ENCODE data around the gene TMEM100.
A peak's percentile ranks its signal among the peaks of the same experiment; 100 is the strongest.

The TMEM100 gene

DNA sequence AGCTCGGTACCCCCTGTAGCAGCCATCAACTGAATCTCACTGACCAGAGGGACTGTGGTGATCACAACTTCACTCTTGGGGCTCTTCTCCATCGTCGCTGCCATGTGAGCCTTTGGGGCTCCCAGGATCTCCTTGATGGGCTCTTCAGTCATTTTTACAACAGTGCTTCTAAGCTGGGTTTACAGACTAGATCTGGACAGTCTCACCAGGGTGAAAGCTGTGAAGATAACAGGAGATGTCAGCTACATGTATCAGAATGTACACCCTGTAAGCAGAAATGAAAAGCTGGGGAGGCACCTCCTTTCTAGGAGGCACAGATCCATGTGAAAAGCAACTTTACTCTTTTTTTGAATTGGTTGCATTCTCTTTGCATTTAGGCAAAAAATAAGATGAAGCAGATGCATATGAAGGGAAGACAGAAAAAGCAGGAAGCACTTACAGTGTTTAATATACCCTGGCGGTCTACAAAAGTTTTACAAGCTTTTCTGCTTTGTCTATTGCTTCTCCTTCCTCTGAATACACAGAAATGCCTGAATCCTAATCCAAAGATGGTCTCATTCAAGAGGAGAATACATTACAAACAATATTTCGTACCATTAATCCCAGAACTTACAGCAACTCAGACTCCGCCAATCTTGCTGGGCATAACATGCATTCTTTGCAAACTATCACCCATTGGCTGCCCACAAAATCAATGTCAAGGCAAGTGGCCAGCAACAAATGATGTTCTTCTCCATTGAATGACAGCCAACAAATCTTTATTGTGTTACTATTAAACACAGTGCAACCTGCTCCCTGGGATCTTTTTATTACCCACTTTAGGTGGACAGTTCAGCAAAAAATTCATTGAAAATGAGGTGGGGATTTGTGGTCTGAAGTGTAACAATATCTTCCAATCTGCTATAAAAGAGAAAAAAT is 1.5 kb downstream of the TMEM100 start:
- Histone ChIP-seq H3K4me1 (no peaks in the 10 kb centered on the region), H2AFZ (no peak overlapping the region), H3K9ac (no peak overlapping the region), H3K4me2 (ENCODE audit: low read length) (no peak overlapping the region), H3K79me2 (no peaks in the 10 kb centered on the region), H3K9me3 (ENCODE audit: control insufficient read depth, low read length) (no peaks in the 10 kb centered on the region), H3K36me3 (ENCODE audit: control insufficient read depth, insufficient read depth, low read length) (no peaks in the 10 kb centered on the region), H3K27ac (no peak overlapping the region), H3K4me3 (ENCODE audit: low read depth, low read length) (no peak overlapping the region), H3K27me3 (ENCODE audit: control insufficient read depth, insufficient read depth, low read length) (no peaks in the 10 kb centered on the region)
- TF ChIP-seq, protein P1, sequence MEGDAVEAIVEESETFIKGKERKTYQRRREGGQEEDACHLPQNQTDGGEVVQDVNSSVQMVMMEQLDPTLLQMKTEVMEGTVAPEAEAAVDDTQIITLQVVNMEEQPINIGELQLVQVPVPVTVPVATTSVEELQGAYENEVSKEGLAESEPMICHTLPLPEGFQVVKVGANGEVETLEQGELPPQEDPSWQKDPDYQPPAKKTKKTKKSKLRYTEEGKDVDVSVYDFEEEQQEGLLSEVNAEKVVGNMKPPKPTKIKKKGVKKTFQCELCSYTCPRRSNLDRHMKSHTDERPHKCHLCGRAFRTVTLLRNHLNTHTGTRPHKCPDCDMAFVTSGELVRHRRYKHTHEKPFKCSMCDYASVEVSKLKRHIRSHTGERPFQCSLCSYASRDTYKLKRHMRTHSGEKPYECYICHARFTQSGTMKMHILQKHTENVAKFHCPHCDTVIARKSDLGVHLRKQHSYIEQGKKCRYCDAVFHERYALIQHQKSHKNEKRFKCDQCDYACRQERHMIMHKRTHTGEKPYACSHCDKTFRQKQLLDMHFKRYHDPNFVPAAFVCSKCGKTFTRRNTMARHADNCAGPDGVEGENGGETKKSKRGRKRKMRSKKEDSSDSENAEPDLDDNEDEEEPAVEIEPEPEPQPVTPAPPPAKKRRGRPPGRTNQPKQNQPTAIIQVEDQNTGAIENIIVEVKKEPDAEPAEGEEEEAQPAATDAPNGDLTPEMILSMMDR (IDR thresholded peaks at IDR 0.05) = no peak

DNA sequence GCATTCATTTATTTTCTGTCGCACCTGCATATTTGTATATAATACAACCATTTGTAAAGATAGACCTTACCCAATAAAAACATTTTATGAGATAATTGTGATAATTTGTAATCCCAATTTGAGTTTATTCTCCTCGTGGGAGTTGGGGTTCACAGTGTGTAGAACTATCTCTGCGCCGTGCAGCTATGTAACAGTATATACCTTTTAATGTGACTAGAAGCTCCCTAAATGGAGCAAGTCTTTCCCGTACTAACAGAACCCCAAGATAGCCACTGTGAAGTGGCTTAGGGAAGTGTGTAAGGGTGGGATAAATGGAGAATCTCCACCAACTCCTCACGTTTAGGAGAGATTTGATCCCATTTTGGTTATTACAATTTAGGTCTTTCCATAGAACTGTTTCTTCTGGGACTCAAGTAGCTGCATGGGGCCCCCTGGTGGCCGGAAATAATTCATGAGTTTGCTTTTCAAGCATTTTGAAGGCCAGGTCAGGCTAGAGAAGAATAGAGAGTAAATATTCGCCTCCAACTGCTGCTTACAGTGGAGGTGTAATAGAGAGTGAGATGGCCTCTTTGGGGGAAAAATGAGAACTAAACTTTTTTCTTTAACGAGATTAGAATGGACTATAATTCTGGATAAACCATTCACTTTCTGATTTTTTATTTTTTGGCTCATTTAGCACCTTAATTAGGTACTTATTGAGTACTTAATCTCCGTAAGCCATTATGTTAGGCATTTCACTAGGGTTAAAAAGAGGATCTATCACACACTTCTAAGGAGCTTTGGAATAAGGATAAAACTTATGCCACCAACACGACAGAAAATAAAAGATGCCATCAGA is 4.5 kb downstream of the TMEM100 start:
- H3K27me3 ChIP-seq (ENCODE audit: control insufficient read depth, insufficient read depth, low read length) = no peaks in the 10 kb centered on the region
- H3K79me2 ChIP-seq = no peaks in the 10 kb centered on the region
- no peak overlapping the region for H3K9ac ChIP-seq
- H3K36me3 ChIP-seq (ENCODE audit: control insufficient read depth, insufficient read depth, low read length) = no peaks in the 10 kb centered on the region
- no peak overlapping the region for H2AFZ ChIP-seq
- no peak overlapping the region for H3K27ac ChIP-seq
- no peak overlapping the region for H3K4me3 ChIP-seq (ENCODE audit: low read depth, low read length)
- H3K4me2 ChIP-seq (ENCODE audit: low read length) = no peak overlapping the region
- H3K9me3 ChIP-seq (ENCODE audit: control insufficient read depth, low read length) = no peaks in the 10 kb centered on the region
- H3K4me1 ChIP-seq = no peaks in the 10 kb centered on the region
- TF ChIP-seq, protein P1 (IDR thresholded peaks at IDR 0.05) = peak; percentile 79

DNA sequence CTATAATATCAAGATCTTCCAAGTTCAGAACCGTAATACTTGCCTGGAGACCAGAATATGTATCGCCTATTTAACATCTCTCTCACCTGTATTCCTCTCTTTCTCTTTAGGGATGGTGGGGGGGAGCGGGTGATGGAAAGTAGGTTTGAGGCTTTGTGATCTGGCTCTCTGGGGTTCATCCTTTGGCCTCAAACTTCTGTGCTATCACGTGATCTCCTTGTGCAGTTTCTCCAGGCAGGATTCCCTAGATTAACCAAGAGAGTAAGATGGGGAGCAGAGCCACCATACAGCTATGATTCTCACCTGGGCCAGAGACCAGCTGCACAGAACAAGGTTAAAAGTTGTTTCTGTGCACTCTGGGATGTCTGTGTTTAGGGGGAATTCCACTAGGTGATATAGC is 5.2 kb downstream of the TMEM100 start:
- Histone ChIP-seq H3K4me3 (ENCODE audit: low read depth, low read length) (no peak overlapping the region), H2AFZ (no peak overlapping the region), H3K27me3 (ENCODE audit: control insufficient read depth, insufficient read depth, low read length) (no peaks in the 10 kb centered on the region), H3K4me1 (no peaks in the 10 kb centered on the region), H3K4me2 (ENCODE audit: low read length) (no peak overlapping the region), H3K9me3 (ENCODE audit: control insufficient read depth, low read length) (no peaks in the 10 kb centered on the region), H3K27ac (no peak overlapping the region), H3K9ac (no peak overlapping the region), H3K36me3 (ENCODE audit: control insufficient read depth, insufficient read depth, low read length) (no peaks in the 10 kb centered on the region), H3K79me2 (no peaks in the 10 kb centered on the region)
- TF ChIP-seq, protein P1 (IDR thresholded peaks at IDR 0.05) = no peak

DNA sequence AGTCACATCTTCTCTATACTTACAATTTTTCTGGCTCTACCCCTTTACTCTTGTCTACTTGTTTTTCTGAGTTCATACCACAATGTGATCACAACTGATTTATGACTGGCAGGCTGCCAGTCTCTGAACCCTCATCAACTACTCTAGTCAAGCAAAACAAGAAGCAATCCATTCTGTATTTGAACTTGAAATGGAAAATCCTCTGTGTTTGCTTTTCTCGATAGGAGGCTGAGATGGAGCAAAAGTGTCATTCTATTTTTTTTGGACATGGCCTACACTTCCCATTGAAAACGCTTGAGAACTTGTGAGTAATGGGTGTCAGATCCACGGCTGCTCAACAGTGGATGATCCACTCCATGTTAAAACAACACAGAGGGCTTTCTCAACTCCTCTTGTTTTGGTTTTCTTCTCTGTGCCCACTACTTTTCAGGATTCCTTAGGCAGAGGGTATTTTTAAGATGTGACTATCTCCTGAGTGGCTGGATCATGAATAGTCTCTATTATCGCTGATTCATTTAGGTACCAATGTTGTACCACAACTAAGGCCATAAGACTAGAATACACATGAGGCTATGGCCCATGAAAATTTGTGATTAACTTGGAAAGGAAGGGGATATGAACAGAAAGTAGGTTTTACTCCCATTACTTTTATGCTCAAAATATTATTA is 11.7 kb downstream of the TMEM100 start:
- TF ChIP-seq, protein P1 (IDR thresholded peaks at IDR 0.05) = no peak
- Histone ChIP-seq H3K27me3 (ENCODE audit: control insufficient read depth, insufficient read depth, low read length) (no peaks in the 10 kb centered on the region), H3K27ac (no peak overlapping the region), H3K9me3 (ENCODE audit: control insufficient read depth, low read length) (no peaks in the 10 kb centered on the region), H3K9ac (no peak overlapping the region), H2AFZ (peak overlapping the region; percentile 59), H3K79me2 (no peaks in the 10 kb centered on the region), H3K4me2 (ENCODE audit: low read length) (no peak overlapping the region), H3K36me3 (ENCODE audit: control insufficient read depth, insufficient read depth, low read length) (no peaks in the 10 kb centered on the region), H3K4me3 (ENCODE audit: low read depth, low read length) (no peak overlapping the region), H3K4me1 (peaks cover 5% of the 10 kb centered on the region)

Measured in parathyroid adenoma (tissue), 2 donors.